LNCAP (cell line): ENCODE data around the gene SLC22A23.

Experiments used
- TF ChIP-seq, protein P1 (sequence below): fragments of 450-650 bp; IDR thresholded peaks from 2 replicates; pipeline ENCODE4 v1.5.1; 2017; ENCODE audit warnings: mild to moderate bottlenecking

Gene SLC22A23

DNA sequence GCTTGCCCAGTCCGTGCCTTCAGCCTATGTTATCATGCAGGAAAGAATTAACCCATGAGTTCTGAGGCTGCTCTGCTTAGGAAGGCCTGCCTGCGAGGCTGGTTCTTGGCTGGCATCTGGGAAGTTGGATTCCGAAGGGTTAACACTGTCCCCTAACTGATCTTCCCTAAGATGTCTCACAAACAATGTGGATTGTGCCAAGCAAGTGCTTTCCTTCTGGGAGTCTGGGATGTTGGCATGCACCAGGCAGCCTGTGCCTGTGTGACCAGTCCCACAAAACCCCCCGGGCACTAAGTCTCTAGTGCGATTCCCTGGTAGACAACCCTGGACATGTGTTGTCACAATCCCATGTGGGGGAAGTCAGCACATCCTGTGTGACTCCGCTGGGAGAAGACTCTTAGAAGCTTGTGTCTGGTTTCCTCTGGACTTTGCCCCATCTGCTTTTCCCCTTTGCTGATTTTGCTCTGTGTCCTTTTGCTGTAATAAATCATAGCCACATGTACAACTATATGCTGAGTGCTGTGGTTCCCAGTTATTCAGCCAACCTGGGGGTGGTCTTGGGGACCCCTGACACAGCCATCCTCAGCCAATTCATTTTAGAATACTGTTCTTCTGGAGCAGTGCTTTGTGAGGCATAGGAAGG, 83.8 kb downstream of the SLC22A23 start:
- TF ChIP-seq, protein P1, sequence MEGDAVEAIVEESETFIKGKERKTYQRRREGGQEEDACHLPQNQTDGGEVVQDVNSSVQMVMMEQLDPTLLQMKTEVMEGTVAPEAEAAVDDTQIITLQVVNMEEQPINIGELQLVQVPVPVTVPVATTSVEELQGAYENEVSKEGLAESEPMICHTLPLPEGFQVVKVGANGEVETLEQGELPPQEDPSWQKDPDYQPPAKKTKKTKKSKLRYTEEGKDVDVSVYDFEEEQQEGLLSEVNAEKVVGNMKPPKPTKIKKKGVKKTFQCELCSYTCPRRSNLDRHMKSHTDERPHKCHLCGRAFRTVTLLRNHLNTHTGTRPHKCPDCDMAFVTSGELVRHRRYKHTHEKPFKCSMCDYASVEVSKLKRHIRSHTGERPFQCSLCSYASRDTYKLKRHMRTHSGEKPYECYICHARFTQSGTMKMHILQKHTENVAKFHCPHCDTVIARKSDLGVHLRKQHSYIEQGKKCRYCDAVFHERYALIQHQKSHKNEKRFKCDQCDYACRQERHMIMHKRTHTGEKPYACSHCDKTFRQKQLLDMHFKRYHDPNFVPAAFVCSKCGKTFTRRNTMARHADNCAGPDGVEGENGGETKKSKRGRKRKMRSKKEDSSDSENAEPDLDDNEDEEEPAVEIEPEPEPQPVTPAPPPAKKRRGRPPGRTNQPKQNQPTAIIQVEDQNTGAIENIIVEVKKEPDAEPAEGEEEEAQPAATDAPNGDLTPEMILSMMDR: no peak

DNA sequence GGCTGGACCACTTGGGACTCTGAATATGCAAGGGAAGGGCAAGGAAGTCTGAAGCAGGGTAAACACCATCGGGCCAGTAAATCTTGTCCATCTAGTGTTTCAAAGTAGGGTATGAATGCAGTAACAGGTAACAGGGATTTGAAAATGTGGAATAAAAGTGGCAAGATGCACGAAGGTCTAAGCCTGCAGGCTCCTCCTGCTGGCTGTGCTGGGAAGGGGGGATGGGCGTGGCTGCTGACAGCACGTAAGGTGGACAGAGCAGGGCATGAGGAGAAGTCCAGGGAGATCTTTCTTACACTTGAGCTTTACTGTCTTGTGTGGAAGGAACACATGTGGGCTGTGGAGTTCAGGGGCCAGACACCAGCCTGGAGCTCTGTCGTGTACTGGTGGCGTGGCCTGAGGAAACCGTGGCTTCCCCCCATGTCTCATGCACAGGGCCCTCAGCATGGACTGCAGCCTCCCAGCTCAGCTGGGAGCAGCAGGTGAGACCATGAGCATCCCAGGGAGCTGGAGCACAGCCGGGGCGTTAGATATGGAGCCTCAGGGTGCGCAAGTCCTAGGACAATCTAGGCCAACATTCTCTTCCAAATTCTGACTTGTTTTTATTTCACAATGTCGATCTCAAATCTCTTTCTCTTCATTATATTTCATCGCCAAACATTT, 84.5 kb downstream of the SLC22A23 start:
- TF ChIP-seq, protein P1: no peak

DNA sequence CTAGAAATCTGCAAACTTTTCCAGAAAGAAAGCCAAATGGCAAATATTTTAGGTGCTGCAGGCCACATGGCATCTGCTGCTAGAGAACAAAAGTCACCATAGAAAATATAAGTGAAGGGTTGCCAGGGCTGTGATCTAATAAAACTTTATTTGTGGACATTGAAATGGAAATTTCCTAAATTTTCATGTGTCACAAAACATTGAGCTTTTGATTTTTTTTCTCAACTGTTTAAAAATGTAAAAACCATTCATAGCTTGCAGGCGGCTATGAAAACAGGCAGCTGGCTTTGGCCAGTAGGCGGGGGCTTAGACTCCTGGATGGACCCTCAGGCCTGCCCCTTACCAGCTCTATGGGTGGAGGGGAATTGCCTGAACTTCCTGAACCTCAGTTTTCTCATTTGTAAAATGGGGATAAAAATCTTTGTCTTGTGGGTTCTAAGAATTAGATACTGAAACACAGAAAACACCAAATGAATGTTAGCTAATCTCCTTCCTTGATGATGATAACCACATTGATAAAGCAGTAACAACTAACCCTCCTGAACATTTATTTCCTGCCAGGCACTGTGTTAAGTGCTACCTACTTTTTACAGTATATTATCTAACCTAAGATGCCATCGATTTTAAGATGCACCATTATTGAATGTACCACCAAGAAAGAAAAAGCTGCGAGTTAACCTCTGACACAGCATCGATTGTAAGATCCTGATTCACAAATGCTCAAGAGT, 85.5 kb downstream of the SLC22A23 start:
- TF ChIP-seq, protein P1: no peak

DNA sequence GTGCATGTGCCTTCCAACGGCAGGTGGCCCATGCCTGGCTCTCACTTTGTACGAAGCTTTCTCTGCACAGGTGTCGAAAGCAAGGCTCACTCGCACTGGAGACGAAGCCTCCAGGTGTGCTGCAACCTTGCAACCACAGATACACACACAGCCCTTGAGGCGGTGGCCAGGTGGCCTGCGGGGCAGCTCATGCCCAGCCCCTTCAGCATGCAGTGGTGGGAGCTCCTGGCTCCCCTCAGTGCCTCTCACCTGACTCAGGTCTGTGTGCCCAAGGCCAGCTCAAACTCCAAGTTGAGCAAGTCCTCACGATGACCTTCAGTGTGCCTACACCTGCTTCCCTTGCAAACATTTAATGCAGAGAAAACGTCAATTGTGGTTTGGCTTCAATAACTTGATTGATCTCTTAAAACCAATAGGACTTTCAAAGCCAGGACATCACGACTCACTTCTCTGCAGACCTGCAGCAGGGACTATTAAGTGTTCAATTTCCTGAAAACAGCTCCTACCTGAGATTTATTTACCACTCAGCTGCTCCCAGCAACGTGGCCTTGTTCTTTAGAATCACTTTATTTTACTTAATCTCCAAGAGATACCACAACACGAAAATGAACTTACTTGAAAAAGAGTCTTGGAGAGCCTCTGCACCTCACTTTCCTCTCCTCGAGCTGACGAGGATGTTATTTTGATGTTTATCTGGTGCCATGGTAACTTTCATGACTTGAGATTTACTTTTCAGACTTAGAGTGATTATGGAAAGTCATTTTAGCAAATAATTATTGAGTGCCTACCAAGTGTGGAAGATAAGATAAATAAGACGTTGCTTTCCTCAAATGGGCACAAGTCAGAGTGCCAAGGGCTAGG, 86.3 kb downstream of the SLC22A23 start:
- TF ChIP-seq, protein P1: no peak

DNA sequence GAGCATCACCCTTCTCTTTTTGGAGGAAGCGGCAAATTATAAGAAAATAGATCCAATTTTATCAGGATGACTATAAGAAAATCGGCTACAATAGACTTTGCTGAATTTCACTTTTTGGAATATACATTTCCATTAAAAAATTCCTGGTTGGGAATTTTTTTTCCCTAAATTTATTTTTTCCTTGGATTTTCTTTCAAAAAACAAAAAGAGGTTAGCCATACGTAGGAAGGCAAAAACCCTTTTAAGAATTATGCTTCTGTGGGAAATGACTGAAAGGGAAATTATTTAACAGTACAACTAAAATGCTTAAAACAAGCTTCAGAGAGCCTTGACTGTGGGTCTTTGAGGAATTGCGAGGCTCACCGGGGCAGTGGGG, 86.9 kb downstream of the SLC22A23 start:
- TF ChIP-seq, protein P1: no peak

DNA sequence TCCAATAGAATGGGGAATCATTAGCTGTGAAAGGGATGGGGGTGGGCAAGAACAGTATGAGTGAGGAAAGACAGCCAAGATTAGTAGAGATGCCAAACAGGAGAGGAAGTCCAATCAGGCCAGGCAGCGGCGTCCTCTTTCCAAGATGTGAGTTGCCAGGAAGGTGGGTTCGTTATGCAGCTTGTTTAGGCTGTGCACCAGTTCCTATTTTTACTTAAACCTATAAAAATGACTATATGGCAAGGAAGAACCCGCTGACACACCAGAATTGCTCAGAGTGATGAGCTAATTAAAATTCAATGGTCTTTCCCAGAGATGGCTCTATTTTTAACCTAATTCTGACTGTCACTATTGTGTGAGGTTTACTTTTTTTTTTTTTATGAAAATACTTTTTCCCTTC, 88.2 kb downstream of the SLC22A23 start:
- TF ChIP-seq, protein P1: no peak

DNA sequence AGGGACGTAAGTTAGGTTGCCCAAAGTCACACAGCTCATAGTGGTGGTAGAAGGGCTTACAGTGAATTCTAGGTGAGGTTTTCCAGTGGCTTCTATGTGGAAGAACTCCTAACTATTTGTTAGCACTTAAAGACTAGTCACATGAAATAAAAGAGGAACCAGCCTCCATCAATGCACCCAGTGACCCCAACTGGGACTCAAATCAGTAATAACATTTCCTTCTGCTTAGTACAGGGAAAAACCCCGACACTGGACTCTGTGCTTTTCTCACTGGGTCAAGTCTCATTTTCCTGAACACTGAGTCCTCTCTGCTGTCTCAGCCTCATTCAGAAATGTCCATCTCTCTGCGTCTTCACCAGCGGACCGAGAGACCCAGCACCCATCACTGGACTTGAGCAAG, 89.2 kb downstream of the SLC22A23 start:
- TF ChIP-seq, protein P1: no peak
